ENCODE results near the gene DYRK4. TPM values are rescaled to one million over a fixed set of nuclear protein-coding genes. Genes with fewer than 3 reads are reported as not detected.

DYRK4 gene
- total RNA-seq, 1 donor from 2014 or later: 6.7 TPM

DNA sequence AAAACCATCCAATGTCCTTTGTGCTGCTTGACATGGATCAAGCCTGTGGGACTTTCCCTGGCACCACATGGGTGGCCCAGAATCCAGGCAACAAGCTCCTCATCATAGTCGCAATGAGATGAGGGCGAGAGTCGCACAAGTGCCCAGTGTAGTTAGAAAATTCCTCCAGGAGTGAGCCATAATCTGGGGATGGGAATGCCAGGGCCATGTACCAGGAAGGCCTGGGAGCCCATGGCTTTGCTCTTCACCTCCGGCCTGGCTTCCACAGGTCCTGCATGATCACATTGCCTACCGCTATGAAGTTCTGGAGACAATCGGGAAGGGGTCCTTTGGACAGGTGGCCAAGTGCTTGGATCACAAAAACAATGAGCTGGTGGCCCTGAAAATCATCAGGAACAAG lies 33.9 kb downstream of the DYRK4 start:
- DNase-seq: no peak
- Mint-ChIP-seq H3K27ac (ENCODE audit: unreplicated experiment) (no peak overlapping the region), H3K36me3 (ENCODE audit: unreplicated experiment) (no peaks in the 10 kb centered on the region), H3K9me3 (ENCODE audit: unreplicated experiment) (no peaks in the 10 kb centered on the region), H3K4me1 (ENCODE audit: low read depth, unreplicated experiment) (no peaks in the 10 kb centered on the region), H3K27me3 (ENCODE audit: unreplicated experiment) (no peaks in the 10 kb centered on the region), H3K4me3 (ENCODE audit: unreplicated experiment) (no peak overlapping the region)
- TF ChIP-seq, protein P1, sequence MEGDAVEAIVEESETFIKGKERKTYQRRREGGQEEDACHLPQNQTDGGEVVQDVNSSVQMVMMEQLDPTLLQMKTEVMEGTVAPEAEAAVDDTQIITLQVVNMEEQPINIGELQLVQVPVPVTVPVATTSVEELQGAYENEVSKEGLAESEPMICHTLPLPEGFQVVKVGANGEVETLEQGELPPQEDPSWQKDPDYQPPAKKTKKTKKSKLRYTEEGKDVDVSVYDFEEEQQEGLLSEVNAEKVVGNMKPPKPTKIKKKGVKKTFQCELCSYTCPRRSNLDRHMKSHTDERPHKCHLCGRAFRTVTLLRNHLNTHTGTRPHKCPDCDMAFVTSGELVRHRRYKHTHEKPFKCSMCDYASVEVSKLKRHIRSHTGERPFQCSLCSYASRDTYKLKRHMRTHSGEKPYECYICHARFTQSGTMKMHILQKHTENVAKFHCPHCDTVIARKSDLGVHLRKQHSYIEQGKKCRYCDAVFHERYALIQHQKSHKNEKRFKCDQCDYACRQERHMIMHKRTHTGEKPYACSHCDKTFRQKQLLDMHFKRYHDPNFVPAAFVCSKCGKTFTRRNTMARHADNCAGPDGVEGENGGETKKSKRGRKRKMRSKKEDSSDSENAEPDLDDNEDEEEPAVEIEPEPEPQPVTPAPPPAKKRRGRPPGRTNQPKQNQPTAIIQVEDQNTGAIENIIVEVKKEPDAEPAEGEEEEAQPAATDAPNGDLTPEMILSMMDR (IDR thresholded peaks at IDR 0.05; ENCODE audit: partially characterized antibody, unreplicated experiment): no peak

DNA sequence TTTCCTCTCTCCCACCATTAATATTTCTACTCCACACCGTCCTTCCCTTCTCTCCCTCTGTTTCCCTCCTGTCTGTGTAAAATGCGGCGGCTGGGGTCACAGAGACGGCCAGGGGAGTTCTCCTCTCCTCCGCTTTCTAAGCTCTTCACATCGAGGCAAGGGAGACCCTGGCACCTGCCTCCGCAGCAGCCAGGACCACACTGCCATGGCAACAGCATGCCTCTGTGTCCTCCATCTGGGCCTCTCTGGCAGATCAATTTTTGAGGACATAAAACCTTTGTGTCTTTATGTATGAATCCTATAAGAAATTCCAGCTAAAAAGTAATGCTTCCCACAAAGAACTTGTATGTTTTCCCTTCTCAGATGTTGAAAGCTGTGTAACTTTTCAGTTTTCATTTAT lies 41.4 kb downstream of the DYRK4 start:
- Mint-ChIP-seq H3K9me3 (ENCODE audit: unreplicated experiment) (peaks cover 2% of the 10 kb centered on the region), H3K27me3 (ENCODE audit: unreplicated experiment) (no peaks in the 10 kb centered on the region), H3K4me3 (ENCODE audit: unreplicated experiment) (no peak overlapping the region), H3K27ac (ENCODE audit: unreplicated experiment) (peak overlapping the region; percentile 0), H3K4me1 (ENCODE audit: low read depth, unreplicated experiment) (peaks cover 11% of the 10 kb centered on the region), H3K36me3 (ENCODE audit: unreplicated experiment) (no peaks in the 10 kb centered on the region)
- TF ChIP-seq, protein P1 (IDR thresholded peaks at IDR 0.05; ENCODE audit: partially characterized antibody, unreplicated experiment): no peak
- peak; percentile 43 for DNase-seq

DNA sequence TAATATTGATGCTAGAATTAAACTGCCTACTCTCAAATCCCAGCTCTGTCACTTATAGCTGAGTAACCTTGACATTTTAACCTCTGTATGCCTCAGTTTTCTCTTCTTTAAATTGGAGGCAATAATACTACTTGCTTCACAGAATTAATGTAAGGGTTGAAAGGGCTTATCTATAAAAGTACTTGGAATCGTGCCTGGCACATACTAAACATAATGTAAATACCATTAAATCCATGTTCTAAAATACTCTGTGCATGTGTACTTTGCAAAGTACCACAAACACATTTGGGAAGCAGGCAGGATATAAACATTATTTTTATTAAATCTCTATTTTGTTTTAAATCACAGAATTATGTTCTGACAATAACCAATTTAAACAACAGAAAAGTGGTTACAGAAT lies 41.9 kb downstream of the DYRK4 start:
- TF ChIP-seq, protein P1 (IDR thresholded peaks at IDR 0.05; ENCODE audit: partially characterized antibody, unreplicated experiment): no peak
- Mint-ChIP-seq H3K27me3 (ENCODE audit: unreplicated experiment) (no peaks in the 10 kb centered on the region), H3K4me3 (ENCODE audit: unreplicated experiment) (no peak overlapping the region), H3K4me1 (ENCODE audit: low read depth, unreplicated experiment) (peaks cover 11% of the 10 kb centered on the region), H3K9me3 (ENCODE audit: unreplicated experiment) (peaks cover 2% of the 10 kb centered on the region), H3K36me3 (ENCODE audit: unreplicated experiment) (no peaks in the 10 kb centered on the region), H3K27ac (ENCODE audit: unreplicated experiment) (no peak overlapping the region)
- DNase-seq: no peak

DNA sequence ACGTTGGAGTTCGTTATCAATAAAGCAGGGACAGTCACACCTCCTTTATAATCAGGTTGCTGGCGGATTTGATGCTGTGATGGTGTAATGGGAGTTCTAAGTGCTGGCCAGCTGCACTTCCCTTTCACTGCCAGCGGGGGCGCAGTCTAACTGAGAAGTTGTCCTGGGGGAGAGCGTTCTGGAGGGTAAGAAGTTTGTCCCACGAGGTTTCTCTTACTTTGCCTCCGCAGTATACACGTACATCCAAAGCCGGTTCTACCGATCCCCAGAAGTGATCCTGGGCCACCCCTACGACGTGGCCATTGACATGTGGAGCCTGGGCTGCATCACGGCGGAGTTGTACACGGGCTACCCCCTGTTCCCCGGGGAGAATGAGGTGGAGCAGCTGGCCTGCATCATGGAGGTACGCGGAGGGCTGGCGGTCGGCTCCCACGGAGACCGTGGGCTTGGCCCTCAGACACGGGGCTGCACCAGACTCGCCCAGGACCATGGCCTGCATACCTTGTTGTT lies 42.7 kb downstream of the DYRK4 start:
- H3K4me3 Mint-ChIP-seq (ENCODE audit: unreplicated experiment): peak overlapping the region; percentile 98
- TF ChIP-seq, protein P1 (IDR thresholded peaks at IDR 0.05; ENCODE audit: partially characterized antibody, unreplicated experiment): peak; percentile 99
- no peaks in the 10 kb centered on the region for H3K36me3 Mint-ChIP-seq (ENCODE audit: unreplicated experiment)
- no peaks in the 10 kb centered on the region for H3K27me3 Mint-ChIP-seq (ENCODE audit: unreplicated experiment)
- DNase-seq: peak; percentile 79
- H3K4me1 Mint-ChIP-seq (ENCODE audit: low read depth, unreplicated experiment): peaks cover 11% of the 10 kb centered on the region
- H3K27ac Mint-ChIP-seq (ENCODE audit: unreplicated experiment): peak overlapping the region; percentile 63
- peaks cover 2% of the 10 kb centered on the region for H3K9me3 Mint-ChIP-seq (ENCODE audit: unreplicated experiment)

DNA sequence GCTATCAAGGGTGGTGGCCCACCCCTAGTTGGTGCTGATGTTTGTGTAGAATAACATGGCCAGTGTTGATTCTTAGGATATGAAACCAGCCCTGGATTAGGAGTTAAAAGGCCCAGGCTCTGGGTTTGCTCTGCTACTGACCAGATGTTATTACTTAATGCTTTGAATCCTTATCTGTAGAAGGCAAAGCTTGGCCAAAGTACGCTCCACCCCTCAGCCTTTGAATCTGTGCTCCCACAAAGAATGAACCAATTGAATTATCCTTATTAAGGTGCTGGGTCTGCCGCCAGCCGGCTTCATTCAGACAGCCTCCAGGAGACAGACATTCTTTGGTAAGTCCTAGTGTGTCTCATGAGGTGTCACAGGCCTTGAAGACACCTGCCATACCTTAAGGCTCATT lies 45.0 kb downstream of the DYRK4 start:
- no peaks in the 10 kb centered on the region for H3K36me3 Mint-ChIP-seq (ENCODE audit: unreplicated experiment)
- H3K27ac Mint-ChIP-seq (ENCODE audit: unreplicated experiment): no peak overlapping the region
- H3K9me3 Mint-ChIP-seq (ENCODE audit: unreplicated experiment): peaks cover 2% of the 10 kb centered on the region
- no peaks in the 10 kb centered on the region for H3K27me3 Mint-ChIP-seq (ENCODE audit: unreplicated experiment)
- no peak overlapping the region for H3K4me3 Mint-ChIP-seq (ENCODE audit: unreplicated experiment)
- H3K4me1 Mint-ChIP-seq (ENCODE audit: low read depth, unreplicated experiment): peaks cover 11% of the 10 kb centered on the region
- TF ChIP-seq, protein P1 (IDR thresholded peaks at IDR 0.05; ENCODE audit: partially characterized antibody, unreplicated experiment): no peak
- DNase-seq: no peak

Data from glutamatergic neuron (in vitro differentiated cells).